Right atrium auricular region (tissue), 2 donors: Measurements from ENCODE around the gene PCDHGA4. TPM values are rescaled to one million over a fixed set of nuclear protein-coding genes. Genes with fewer than 3 reads are reported as not detected.
"Not testable (repeated sequence)": the region's sequence is repeated elsewhere in the genome, so short reads cannot be mapped to it uniquely, and the experiment has no call there.

Source experiments
- DNase-seq: peaks from one replicate; pipeline ENCODE4 v3.0.0-alpha.2; 2019; ENCODE audit warnings: low spot score
- H3K27ac ChIP-seq, 2 donors: fragments of 200-600 bp; sonication (generic); 1 replicate in 1 of 2; 2 replicates in 1 of 2; pipeline ENCODE4 v1.5.1; 2016 to 2019
- H3K27me3 ChIP-seq, 2 donors: fragments of 200-600 bp; sonication (generic); one replicate each; pipeline versions ENCODE4 v1.5.1 to v1.6.0; 2017 to 2019
- H3K36me3 ChIP-seq: fragments of 200-600 bp; sonication (generic); one replicate; pipeline ENCODE4 v1.5.1; 2016
- H3K4me1 ChIP-seq, 2 donors: fragments of 200-600 bp; sonication (generic); one replicate each; pipeline versions ENCODE4 v1.5.1 to v1.6.0; 2017 to 2019
- H3K4me3 ChIP-seq, 2 donors: fragments of 200-600 bp; sonication (generic); 1 replicate in 1 of 2; 2 replicates in 1 of 2; pipeline ENCODE4 v1.5.1; 2017 to 2019; ENCODE audit warnings: mild to moderate bottlenecking in 1 of 2, moderate library complexity in 1 of 2
- H3K9me3 ChIP-seq, 2 donors: fragments of 200-600 bp; sonication (generic); one replicate each; pipeline ENCODE4 v1.5.1; 2019
- total RNA-seq, 2 donors: library from RNA; depleted of rRNA; stranded (reverse); fragments of >200 nt; gene quantifications; one replicate each; pipeline ENCODE4 v1.1.0, GENCODE V29; 2016
- TF ChIP-seq, protein P1 (sequence below), 2 donors: fragments of 200-600 bp; sonication (generic); IDR thresholded peaks; one replicate each; pipeline ENCODE4 v1.5.1; 2019; ENCODE audit warnings: antibody characterized with exemption in 2 of 2

The PCDHGA4 gene
- total RNA-seq, 2 donors from 2014 or later = 4.4 to 5.7 TPM

DNA sequence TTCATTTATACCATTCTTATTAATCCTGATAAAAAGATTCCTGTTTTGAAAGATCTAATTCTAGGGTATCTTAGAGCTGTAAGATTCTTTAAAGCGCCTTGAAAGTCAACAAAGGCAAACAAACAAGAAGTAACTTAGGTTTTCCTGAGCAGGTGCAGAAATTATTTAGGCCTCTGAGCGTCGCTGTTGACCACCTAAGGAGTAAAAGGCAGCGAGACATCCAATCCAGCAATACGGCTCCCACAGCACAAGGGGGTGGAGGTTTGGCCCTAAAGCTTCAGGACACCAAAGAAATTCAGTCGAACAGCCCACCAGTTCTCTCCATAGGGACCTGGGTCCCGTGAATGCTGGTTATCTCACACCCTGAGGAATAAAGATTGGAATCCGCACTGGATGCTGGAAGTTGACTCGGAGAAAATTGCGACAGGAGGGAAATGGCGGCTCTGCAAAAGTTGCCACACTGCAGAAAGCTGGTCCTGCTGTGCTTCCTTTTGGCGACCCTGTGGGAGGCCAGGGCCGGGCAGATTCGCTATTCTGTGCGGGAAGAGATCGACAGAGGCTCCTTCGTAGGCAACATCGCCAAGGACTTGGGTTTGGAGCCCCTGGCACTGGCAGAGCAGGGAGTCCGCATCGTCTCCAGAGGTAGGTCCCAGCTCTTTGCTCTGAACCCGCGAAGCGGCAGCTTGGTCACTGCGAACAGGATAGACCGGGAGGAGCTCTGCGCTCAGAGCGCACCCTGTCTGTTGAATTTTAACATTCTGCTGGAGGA is 16.1 kb upstream of the PCDHGA4 start, which contains the start of gene PCDHGA2:
PCDHGA2 (plus strand) TSS at position 223 of the 769 bp plus-strand sequence.
- DNase-seq = no peak
- Histone ChIP-seq H3K4me3 (peak within 1 kb of the TSS; percentile 34 to 50), H3K27ac (peak within 1 kb of the TSS; percentile 65 to 71), H3K27me3 (no peaks in the 10 kb centered on the region), H3K9me3 (peaks cover 15 to 86% of the 10 kb centered on the region in 2 donors), H3K4me1 (no peaks in the 10 kb centered on the region), H3K36me3 (no peaks in the 10 kb centered on the region)
- TF ChIP-seq, protein P1, sequence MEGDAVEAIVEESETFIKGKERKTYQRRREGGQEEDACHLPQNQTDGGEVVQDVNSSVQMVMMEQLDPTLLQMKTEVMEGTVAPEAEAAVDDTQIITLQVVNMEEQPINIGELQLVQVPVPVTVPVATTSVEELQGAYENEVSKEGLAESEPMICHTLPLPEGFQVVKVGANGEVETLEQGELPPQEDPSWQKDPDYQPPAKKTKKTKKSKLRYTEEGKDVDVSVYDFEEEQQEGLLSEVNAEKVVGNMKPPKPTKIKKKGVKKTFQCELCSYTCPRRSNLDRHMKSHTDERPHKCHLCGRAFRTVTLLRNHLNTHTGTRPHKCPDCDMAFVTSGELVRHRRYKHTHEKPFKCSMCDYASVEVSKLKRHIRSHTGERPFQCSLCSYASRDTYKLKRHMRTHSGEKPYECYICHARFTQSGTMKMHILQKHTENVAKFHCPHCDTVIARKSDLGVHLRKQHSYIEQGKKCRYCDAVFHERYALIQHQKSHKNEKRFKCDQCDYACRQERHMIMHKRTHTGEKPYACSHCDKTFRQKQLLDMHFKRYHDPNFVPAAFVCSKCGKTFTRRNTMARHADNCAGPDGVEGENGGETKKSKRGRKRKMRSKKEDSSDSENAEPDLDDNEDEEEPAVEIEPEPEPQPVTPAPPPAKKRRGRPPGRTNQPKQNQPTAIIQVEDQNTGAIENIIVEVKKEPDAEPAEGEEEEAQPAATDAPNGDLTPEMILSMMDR (IDR thresholded peaks at IDR 0.05) = peak in 1 of 2 donors; percentile 74

DNA sequence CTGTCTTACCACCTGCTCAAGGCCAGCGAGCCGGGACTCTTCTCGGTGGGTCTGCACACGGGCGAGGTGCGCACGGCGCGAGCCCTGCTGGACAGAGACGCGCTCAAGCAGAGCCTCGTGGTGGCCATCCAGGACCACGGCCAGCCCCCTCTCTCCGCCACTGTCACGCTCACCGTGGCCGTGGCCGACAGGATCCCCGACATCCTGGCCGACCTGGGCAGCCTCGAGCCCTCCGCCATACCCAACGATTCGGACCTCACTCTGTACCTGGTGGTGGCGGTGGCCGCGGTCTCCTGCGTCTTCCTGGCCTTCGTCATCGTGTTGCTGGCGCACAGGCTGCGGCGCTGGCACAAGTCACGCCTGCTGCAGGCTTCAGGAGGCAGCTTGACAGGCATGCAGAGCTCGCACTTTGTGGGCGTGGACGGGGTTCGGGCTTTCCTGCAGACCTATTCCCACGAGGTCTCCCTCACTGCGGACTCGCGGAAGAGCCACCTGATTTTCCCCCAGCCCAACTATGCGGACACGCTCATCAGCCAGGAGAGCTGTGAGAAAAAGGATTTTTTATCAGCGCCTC is 14.0 kb upstream of the PCDHGA4 start:
- DNase-seq, H3K36me3 ChIP-seq, H3K4me1 ChIP-seq, H3K27me3 ChIP-seq, H3K4me3 ChIP-seq, H3K27ac ChIP-seq: not testable (repeated sequence)
- H3K9me3 ChIP-seq = peaks cover 28 to 84% of the 10 kb centered on the region in 2 donors

DNA sequence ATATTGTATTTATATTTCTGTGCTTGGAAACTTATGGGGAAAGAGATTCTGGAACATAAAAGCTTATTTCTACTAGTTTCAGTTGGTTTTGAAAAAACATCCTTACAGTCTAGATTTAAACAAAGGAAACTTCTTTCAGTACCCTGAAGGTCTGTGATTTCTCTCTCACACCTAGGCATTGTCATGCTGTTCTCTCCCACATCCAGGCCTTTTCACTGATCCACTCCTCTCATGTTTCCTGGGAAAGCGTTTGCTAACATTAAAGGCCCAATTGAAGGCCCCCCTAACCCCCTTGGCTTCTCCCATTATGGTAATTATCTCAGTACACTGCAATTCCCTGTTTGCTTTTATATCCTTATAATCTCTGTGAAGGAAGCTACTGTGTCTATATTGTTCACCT is 12.0 kb upstream of the PCDHGA4 start:
- Histone ChIP-seq H3K36me3 (no peaks in the 10 kb centered on the region), H3K9me3 (peaks cover 33 to 79% of the 10 kb centered on the region in 2 donors), H3K27ac (peak overlapping the region; percentile 46 to 67), H3K4me3 (no peak overlapping the region), H3K27me3 (no peaks in the 10 kb centered on the region), H3K4me1 (no peaks in the 10 kb centered on the region)
- no peak for DNase-seq
- TF ChIP-seq, protein P1 (IDR thresholded peaks at IDR 0.05) = no peak

DNA sequence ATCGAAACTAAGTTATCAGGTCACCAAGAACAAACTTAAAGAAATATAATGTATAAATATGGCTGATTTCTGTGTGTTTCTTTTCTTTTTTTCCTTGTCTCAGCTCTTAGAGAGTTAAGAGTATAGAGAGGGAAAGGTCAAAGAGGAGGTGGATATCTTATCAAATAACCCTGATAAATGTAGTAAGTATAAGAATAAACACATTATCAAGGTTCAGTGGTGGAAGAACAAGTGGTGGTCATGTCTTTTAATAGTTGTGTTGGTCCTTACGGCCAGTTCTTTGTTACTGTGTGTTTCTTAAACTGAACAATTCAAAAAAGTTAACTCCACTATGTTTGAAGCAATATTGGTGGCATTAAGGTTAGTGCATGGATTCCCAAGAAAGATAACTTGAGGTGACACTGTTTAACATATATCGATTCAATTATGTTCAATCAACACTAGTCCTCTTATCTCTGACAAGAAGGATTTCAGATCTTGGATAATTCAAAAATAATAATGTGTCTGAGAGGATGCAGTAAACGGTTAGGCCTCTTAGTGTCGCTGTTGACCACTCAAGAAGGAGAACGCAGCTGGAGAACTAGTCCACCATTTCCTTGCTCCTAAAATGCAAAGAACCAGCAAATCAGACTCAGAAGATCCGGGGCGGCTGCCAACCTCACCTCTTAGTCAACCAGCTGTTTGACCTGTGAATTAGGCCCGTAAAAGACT is 11.4 kb upstream of the PCDHGA4 start, which contains the start of gene PCDHGA3:
PCDHGA3 (plus strand) TSS at position 588 of the 711 bp plus-strand sequence. CDS start 205 bp downstream, outside the sequence.
- TF ChIP-seq, protein P1 (IDR thresholded peaks at IDR 0.05) = peak; percentile 31 to 66
- H3K4me1 ChIP-seq = no peaks in the 10 kb centered on the region
- no peak for DNase-seq
- H3K27me3 ChIP-seq = no peaks in the 10 kb centered on the region
- peak within 1 kb of the TSS; percentile 35 to 48 for H3K4me3 ChIP-seq
- H3K27ac ChIP-seq = peak within 1 kb of the TSS; percentile 67 to 68
- peaks cover 33 to 79% of the 10 kb centered on the region in 2 donors for H3K9me3 ChIP-seq
- no peaks in the 10 kb centered on the region for H3K36me3 ChIP-seq

DNA sequence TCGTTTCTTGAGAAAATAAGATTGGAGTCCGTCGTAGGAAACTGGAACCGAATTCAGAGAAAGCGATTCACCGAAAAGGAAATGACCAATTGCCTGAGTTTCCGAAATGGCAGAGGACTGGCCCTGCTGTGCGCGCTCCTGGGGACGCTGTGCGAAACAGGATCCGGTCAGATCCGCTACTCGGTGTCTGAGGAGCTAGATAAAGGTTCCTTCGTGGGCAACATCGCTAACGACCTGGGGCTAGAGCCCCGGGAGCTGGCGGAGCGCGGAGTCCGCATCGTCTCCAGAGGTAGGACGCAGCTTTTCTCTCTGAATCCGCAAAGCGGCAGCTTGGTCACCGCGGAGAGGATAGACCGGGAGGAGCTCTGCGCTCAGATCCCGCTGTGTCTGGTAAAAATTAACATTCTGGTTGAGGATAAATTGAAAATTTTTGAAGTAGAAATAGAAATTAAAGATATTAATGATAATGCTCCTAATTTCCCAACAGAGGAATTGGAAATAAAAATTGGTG is 10.8 kb upstream of the PCDHGA4 start:
- Histone ChIP-seq H3K4me1 (no peaks in the 10 kb centered on the region), H3K4me3 (peak overlapping the region; percentile 35 to 48), H3K27me3 (no peaks in the 10 kb centered on the region), H3K36me3 (no peaks in the 10 kb centered on the region), H3K9me3 (peaks cover 31 to 81% of the 10 kb centered on the region in 2 donors), H3K27ac (peak overlapping the region; percentile 67 to 68)
- no peak for DNase-seq
- TF ChIP-seq, protein P1 (IDR thresholded peaks at IDR 0.05) = peak in 1 of 2 donors; percentile 1
